Left renal cortex interstitium (tissue), 4 donors: Measurements from ENCODE around the gene PRAMEF8. TPM values are rescaled to one million over a fixed set of nuclear protein-coding genes. Genes with fewer than 3 reads are reported as not detected.

ENCODE experiments used
- polyA plus RNA-seq, 4 donors: library from polyadenylated mRNA; unstranded; fragments of 120-200 nt; gene quantifications; one replicate each; pipeline ENCODE4 v1.2.1, GENCODE V29; 2013; ENCODE audit not compliant: insufficient read length in 4 of 4

The PRAMEF8 gene
- polyA plus RNA-seq, 4 donors = not detected

Other genes with a start within 250 kb of the PRAMEF8 start
- gene PRAMEF27, start 228.6 kb downstream of the PRAMEF8 start, polyA plus RNA-seq = not detected
- gene HNRNPCL3, start 224.4 kb downstream of the PRAMEF8 start, polyA plus RNA-seq = not detected
- not detected for gene PRAMEF25, start 214.4 kb downstream of the PRAMEF8 start, polyA plus RNA-seq
- gene HNRNPCL2, start 168.3 kb downstream of the PRAMEF8 start, polyA plus RNA-seq = under 1 TPM in 2 of 4 donors, not detected in 2; 0.21 TPM
- gene PRAMEF26, start 129.1 kb downstream of the PRAMEF8 start, polyA plus RNA-seq = not detected
- under 1 TPM in 3 of 4 donors, not detected in 1; 0.54 to 0.81 (median 0.58) TPM for gene HNRNPCL4, start 119.5 kb downstream of the PRAMEF8 start, polyA plus RNA-seq
- not detected for gene PRAMEF9, start 113.3 kb downstream of the PRAMEF8 start, polyA plus RNA-seq
- gene PRAMEF13, start 83.7 kb downstream of the PRAMEF8 start, polyA plus RNA-seq = not detected
- gene PRAMEF18, start 59.0 kb downstream of the PRAMEF8 start, polyA plus RNA-seq = not detected
- gene PRAMEF5, start 30.9 kb downstream of the PRAMEF8 start, polyA plus RNA-seq = not detected
- not detected for gene PRAMEF33, start 18.4 kb upstream of the PRAMEF8 start, polyA plus RNA-seq
- not detected for gene PRAMEF15, start 30.4 kb upstream of the PRAMEF8 start, polyA plus RNA-seq
- gene PRAMEF14, start 62.0 kb upstream of the PRAMEF8 start, polyA plus RNA-seq = not detected
- gene PRAMEF19, start 86.8 kb upstream of the PRAMEF8 start, polyA plus RNA-seq = not detected
- not detected for gene PRAMEF17, start 104.5 kb upstream of the PRAMEF8 start, polyA plus RNA-seq
- not detected for gene PRAMEF20, start 125.3 kb upstream of the PRAMEF8 start, polyA plus RNA-seq
- under 1 TPM in 1 of 4 donors, not detected in 3; 0.25 TPM for gene LRRC38, start 228.9 kb upstream of the PRAMEF8 start, polyA plus RNA-seq